Germinal center (tissue), 1 donor: Measurements from ENCODE around the gene KIF16B.
"Not testable (repeated sequence)": the region's sequence is repeated elsewhere in the genome, so short reads cannot be mapped to it uniquely, and the experiment has no call there.

Experiments used
- DNase-seq: peaks from one replicate; pipeline ENCODE4 v3.0.0; 2012; ENCODE audit warnings: mixed read lengths, low spot score

The KIF16B gene

DNA sequence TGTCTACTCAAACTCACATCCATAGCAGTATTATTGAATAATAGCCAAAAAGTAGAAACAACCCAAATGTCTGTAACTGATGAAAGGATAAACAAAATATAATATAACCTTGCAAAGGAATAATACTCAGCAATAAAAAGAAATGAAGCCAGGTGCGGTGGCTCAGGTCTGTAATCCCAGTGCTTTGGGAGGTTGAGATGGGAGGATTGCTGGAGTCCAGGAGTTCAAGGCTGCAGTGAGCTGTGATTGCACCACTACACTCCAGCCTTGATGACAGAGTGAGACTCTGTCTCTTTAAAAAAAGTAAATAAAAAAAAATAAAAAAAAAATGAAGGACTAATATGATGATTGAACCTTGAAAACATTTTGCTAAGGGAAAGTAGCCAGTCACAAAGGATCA lies 22.1 kb upstream of the KIF16B start:
- DNase-seq: no peak

DNA sequence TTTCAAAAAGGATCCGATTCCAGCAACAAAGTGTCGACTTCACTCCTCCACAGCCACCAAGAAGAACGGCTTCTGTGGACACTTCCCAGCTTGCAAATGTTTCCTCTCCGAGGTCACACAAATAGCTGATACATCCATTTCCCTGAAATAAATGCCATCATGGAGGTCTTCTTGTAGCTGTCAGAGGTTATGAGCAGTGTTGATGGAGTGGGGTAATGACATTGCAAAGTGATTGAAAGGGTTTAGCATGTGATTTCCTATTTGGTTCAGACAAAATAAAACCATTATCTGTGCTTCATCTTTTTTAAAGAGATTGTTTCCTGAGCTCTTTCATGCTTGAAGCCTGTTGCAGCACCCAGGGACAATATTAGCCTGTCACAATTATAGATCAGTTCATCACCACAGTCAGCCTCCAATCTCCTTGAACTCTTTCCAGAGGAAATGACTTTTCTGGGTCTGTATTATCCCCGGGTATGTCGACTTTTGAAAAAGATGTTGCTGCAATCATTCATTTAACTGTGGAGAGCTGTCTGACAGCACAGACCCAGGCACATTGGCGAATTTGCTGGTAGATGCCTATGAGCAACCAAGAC lies 16.9 kb upstream of the KIF16B start:
- no peak for DNase-seq

DNA sequence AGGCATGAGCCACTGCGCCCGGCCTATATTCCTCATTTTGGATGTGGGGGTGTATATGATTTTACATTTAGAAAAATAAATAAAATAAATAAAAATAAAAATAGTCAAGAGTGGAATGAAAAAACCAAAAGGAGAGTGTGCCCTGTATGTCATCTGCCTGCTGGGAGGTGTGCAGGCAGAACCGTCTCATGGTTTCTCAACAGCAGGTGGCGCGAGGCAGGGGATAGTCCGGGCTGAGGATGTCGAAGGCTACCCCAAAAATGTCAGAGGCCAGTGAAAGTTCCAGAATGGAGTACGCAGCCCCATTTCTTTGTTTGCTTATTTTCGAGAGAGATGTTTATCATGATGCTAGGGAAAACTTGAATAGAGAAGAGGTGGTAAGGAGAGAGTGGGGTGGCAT lies 16.4 kb upstream of the KIF16B start:
- DNase-seq: no peak

DNA sequence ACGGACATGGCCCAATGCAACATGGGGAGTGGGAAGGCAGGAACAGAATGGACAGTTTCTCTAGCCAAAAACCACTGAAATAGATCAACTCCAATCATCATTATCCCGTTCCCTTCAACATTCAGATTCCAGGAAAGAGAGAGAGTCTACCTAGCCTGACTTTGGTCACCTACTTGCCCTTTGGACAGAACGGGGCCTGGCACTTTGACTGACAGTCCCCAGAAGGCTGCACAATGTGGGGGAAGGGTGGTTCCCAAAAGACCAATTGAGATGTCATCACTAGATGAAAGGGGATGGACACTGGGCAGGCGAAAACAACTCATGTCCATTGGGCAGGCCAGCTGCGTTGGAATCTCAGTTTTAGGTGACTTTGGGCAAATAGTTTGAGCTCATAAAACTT lies 15.0 kb upstream of the KIF16B start:
- no peak for DNase-seq

DNA sequence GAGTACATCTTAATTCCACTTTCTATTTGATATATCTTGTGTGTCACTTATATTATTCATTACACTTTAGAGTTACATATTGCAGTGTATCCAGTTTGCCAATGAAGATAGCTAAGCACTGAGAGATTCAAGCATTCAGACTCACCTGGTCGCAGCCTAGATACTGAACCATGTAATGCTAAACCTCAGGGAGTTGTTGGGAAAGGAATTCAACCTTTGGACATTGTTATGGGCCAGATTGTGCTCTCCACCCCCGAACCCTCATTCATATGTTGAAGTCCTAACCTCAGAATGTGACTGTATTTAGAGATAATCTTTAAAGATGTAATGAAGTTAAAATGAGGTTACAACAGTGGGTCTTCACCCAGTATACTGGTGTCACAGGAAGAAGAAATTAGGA lies 13.8 kb upstream of the KIF16B start:
- no peak for DNase-seq

DNA sequence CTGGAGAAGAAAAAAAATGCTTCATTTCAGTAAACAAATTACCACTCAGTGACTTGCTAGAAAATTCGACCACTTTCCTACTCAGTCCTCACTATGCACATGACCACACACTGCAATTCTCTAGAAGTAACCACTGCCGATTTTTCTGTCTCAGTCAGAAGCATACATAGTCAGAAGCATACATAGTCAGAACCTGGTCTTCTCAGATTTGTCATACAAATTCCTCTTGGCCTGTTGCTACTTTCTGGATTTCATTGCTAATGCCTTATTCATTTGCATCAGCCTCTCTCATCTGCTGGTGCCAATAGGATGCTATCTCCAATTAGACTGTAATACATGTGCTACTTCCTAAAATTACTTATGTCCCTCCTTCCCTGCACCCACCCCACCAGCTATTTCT lies 10.2 kb upstream of the KIF16B start:
- DNase-seq: no peak

DNA sequence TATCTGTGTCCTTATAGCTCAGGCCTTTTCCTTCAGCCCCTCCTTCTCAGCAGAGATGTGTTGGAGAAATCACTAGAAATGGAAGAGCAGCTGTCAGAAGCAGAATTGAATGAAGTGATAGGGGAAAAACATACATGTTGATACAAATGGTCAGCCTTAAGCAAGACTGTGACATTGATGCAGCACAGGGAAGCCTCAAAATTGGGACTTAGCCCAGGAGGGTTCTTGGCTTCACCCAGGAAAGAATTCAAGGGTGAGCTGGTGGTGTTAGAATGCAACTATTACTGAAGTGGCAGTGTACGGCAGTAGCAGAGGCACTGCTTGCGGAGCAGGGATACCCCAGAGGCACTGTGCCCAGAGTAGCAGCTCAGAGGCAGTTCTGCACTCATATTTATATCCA lies 8.0 kb upstream of the KIF16B start:
- DNase-seq: no peak

DNA sequence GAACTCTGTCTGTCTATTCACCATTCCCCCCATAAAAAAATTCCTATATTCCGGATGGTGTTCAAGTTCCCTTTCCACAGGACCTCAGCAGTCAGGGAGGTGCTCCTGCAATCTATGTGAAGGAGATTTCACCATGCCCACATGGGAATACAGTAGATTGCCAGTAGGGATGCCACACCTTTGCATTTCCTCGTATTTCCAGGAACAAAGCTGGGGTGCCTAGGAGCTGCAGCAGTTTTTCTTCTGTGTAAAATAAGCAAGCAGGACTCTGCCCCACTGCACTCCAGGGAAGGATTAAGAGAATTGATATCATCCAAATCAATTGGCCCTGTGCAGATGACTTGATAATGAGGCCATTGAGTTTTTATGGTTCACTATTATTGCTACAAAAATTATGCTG lies 7.4 kb upstream of the KIF16B start:
- no peak for DNase-seq

DNA sequence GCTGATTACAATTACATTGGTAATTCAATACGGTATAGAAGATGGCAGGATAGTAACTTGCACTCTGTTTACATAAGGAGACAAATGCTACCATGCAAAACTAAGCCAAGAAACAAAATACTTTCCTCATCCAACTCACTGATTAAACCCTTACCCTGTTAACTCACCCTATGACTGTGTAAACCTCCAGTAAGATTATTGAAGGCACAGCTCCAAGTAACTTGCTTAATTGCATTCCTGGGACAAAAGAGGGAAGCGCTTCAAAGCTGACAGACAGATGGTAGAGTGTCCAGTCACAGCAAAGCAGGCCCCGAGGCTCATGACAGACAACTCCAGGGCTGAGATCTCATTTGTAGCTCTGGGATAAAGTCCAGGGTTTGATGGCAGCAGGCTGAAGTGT lies 6.9 kb upstream of the KIF16B start:
- no peak for DNase-seq

DNA sequence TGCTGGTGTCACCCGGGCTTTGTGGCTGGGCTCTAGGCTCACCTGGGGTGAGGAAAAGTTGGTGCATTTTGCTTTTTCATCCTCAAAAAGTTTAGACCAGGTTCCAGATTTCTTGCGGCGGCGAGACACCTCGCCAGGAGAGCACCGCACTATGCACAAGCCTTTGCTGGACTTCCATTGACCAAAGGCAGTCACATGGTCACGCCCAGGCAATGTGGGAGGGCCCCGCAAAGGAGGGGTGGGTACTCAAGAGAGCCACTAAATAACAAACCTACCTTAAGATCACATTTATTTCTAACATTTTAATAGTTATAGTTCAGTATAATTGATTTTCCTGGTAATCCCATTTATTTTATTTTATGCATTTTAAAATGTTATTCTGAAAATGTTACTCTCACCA lies 3.0 kb upstream of the KIF16B start:
- DNase-seq: no peak

DNA sequence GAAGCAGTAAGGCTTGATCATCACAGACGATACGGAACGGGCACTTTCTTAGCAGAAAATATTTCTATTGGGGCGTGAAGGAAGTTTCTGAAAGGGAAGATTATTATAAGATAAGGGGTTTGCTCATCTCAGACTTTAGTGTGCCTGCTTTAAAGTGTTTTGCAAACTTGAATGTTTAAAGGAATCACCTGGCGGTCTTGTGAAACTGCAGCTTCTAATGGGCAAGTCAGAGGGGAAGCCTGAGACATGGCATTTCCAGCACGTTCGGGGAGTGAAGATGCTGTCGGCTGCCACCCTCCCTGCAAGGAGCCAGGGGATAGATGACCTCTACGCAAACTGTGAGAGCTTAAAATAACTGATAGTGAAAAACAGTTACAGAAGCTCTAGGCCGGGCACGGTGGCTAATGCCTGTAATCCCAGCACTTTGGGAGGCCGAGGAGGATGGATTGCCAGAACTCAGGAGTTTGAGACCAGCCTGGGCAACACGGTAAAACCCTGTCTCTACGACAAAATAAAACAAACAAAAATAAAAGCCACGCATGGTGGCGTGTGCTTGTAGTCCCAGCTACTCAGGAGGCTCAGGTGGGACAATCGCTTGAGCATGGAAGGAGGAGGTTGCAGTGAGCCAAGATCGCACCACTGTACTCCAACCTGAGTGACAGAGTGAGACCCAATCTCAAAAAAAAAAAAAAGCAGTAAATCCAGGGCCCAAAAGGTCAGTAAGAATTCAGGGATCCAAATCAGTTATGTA lies 2.3 kb upstream of the KIF16B start:
- DNase-seq: peak; percentile 15

DNA sequence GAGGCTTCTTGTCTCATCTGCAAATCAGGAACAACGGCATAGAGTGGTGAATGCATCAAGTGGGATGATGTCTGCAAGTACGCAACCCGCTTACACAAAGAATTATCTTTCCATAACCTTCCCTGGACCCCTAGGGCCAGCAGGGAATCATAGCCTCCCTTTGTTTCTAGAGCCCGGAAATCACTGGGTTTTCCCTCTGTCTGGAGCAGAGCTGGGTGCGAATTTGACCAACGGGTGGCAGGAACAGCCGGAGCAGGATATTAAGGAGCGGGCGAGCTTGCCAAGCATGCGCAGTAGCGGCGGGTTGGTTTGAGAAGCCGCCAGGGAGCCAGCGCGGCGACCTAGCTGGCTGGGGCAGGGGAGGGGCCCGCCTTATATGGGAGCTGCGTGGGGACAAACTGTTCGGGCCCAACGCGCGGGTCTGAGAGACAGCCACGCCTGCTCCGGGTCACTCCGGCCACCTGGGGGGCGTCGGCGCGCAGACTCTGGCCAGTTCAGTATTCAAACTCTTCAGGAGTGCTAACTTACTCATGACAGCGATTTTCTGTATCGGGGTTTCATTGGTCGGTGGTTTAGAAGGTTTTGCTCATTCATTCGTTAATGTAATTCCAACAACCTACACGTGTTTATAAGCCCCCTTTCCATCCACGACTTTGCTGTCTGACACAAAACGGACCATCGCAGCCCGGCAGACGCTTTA lies 1.6 kb upstream of the KIF16B start:
- DNase-seq: peak; percentile 92

DNA sequence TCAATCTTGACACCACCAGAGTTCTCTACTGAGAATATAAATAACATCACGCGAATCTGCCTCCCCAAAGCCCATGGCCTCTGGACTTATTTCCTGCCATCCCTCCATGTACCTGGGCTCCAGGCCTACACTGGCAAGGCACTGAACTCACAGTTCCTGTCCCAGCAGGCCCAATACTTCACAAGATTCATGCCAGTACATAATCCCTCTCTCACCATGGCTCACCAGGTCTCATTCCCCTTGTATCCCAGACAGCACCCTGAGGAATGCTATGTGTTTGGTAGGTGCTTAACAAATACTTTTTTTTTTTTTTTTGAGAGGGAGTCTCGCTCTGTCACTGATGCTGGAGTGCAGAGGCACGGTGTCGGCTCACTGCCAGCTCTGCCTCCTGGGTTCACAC lies 1.9 kb downstream of the KIF16B start:
- no peak for DNase-seq

DNA sequence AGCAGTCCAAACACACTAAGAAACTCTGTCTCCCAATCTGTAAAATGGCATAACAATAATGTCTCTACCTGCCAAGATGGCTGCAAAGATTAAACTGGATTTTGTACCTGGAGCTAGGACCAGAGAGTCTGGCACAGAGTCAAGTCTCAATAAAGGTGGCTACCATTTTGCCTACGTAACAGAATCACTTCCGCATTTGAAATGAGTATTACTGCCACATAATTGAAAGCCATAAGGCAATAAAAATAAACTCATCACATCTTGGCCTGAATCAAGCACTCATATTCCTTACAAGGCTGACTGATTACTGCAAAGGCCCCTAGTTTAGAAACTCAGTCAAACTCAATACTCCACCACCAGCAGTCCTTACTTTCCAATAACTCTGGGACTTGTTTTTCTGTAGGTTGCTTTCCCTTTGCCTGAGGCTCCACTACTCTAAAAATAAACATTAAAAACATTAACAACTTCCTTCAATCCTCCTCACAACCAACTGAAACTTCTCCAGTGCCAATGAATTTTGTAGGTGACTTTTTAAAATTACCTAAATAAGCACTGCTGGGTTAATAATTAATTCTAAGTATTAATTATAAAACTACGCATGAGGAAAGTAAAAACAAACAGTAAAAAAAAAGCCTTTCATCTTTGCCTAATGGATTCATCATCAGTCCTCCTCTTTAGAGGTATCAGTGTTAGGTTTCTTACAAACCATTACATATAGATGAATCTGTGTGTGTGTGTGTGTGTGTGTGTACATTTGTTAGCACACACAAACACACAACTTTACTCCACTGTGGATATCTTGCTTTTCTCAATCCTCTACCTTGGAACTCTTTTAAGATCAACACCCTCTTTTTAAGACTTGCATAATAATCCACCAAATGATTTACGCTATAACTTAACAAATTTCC lies 3.7 kb downstream of the KIF16B start:
- DNase-seq: no peak

DNA sequence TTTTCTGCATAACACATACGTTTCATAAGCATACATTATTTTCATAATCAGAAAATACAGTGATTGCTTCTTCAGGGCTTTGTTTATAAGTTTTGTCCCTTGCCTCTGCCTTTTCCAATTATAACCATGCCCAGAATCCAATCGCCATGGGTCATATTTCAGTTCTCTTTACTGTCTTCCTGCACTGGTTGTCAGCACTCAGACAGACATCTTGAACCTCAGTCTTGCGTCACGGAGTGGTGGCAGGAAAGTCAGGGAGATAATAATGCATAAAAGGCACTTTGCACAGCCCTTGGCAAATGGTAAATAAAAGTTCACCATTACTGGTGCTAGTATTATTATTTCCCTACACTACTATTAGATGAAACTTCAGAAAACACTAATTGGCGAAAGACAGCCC lies 7.2 kb downstream of the KIF16B start:
- DNase-seq: no peak

DNA sequence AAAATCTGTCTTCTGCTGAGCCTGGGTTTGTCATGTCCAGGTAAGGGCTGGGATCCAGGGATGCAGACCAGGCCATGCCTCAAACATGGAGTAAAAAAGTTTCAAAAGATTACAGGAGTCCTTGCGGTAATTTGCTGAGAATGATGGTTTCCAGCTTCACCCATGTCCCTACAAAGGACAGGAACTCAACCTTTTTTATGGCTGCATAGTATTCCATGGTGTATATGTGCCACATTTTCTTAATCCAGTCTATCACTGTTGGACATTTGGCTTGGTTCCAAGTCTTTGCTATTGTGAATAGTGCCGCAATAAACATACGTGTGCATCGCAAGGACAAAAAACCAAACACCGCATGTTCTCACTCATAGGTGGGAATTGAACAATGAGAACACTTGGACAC lies 9.2 kb downstream of the KIF16B start:
- DNase-seq: not testable (repeated sequence)

DNA sequence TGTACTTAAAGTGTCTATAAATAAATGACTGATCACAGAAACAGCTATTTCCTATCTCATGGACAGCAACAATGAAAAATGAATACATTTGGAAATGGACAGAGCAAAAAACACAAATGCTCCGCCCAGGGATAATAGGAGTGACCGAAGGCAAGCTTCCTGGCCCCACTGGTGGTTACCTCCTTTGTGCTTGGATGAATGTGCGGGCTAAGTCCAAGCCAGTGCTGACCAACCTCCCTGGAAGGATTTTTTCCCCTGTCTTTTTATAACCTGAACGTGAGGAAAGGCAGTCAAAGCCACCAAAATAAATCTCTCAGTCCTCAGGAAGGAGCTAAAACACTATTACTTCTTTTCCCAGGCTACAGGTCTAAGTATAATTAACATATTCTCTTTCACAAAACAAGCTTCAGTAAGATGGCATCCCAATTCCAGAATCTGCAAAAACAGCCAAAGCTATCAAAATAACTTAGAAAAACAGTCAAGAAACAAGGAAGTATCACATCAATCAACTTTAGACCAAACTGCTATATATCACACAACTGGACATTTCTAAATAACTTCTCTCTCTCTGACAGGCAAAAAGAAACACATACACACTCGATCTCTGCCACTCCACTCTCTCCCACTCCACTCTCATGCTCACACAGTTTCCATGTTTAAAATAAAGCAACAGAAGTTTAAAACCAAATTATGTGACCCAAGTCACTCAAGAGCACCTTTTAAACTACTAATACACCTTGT lies 10.0 kb downstream of the KIF16B start:
- DNase-seq: no peak

DNA sequence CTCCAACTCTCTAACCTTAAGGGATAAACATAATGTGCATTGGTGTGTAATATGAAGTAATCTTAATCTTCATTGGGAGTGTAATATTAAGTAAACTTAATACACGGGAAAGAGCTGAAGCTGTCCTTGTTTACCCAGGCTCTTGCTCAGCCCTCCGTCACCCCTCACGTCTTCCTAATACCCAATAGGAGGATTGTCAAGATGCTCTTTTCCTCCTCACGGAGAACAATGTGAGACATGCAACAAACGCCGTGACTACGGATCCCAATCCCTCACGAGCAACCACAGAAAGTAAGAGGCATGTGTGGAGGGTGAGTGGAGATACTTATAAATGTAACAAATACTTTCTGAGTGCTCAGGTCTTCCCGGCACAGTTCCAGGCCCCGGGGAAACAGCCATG lies 11.0 kb downstream of the KIF16B start:
- no peak for DNase-seq

DNA sequence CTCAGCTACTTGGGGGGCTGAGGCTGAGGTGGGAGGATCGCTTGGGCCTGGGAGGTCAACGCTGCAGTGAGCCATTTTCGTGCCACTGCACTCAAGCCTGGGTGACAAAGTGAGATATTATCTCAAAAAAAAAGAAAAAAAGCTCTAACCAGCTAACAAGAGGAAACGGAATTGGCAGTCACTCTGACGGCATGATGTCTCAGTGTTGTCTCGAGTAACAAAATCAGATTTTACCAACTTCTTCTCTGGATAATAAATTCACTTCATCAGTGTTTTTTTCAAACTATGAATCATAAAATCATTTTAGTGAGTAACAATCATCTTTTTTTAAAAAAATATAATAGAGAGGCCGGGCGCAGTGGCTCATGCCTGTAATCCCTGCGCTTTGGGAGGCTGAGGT lies 12.6 kb downstream of the KIF16B start:
- DNase-seq: no peak

DNA sequence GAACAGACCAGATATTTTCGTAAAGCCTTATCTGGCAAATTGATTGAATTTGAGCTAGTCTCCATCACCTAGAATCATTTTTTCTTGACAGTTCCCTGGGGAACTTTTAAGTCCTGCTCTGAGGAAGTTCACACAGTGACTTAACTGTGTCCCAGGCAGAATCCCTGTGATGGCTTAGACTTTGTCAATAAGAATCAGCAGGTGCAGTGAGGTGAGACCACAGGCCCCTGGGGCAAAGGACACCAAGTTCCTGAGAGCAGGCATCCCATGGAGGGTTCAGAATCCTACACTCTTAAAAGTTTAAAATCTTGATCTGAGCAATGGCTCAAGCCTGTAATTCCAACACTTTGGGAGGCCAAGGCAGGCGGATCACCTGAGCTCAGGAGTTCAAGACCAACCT lies 13.0 kb downstream of the KIF16B start:
- no peak for DNase-seq

DNA sequence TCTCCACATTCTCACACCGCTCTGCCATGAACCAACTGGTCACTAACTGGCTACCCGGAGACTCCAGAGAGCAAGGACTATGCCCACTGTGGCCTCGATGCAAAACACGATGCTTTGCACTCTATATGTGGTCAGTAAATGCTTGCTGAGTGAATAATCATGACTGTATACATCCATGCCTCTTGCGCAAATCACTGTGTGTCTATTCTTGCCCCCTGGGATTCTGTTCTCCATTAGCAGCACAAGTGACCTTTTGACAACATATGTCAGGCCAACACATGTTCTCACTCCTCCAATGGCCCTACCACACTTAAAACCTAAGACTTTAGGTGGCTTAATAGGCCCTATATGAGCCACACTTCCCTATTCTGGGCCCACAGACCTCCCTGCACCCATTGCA lies 16.9 kb downstream of the KIF16B start:
- DNase-seq: no peak

DNA sequence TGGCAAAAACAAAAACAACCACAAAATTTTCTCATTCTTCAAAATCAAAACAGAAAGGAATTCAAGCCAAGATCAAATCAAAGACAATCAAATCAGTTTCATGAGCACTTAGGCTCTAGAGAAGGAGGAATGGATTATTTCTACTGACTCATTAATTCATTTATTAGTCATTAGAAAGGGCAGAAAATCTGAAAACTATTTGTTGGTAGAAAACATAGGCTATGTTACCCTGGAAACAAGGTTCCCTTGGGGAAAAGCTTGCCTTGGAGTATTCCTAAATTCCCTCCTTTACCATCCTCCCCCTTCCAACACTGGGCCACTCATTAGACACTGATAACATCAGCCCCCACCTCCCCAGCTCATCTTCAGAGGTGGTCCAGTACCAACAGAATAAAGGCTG lies 17.5 kb downstream of the KIF16B start:
- DNase-seq: no peak
